NCI-H1105 treated with DMSO at 0.1 percent for 48 hours (cell line): ENCODE data around the gene DUSP7.

Experiments
- DNase-seq: peaks from one replicate; lab custom pipeline; 2025; lab: John Stamatoyannopoulos, UW

Gene DUSP7

GRCh38 chr3:52086976-52087663 is 30.7 kb upstream of the DUSP7 start:
- DNase-seq = no peak

- no peak for DNase-seq
Observed at GRCh38 chr3:52086461-52086860, 30.1 kb upstream of the DUSP7 start.

- DNase-seq = no peak
Observed at GRCh38 chr3:52085681-52086282, 29.4 kb upstream of the DUSP7 start.

- DNase-seq = no peak
Observed at GRCh38 chr3:52084954-52085680, 28.7 kb upstream of the DUSP7 start.

GRCh38 chr3:52084216-52084945 is 28.0 kb upstream of the DUSP7 start:
- DNase-seq = no peak

GRCh38 chr3:52083556-52084087 is 27.3 kb upstream of the DUSP7 start:
- DNase-seq = no peak

- no peak for DNase-seq
Observed at GRCh38 chr3:52082951-52083350, 26.6 kb upstream of the DUSP7 start.

- no peak for DNase-seq
Observed at GRCh38 chr3:52080830-52081719, 24.7 kb upstream of the DUSP7 start.

GRCh38 chr3:52079958-52080357 is 23.6 kb upstream of the DUSP7 start:
- no peak for DNase-seq

GRCh38 chr3:52078781-52079560 is 22.6 kb upstream of the DUSP7 start:
- DNase-seq = no peak

GRCh38 chr3:52077925-52078324 is 21.6 kb upstream of the DUSP7 start:
- DNase-seq = no peak

- DNase-seq = no peak
Observed at GRCh38 chr3:52076896-52077780, 20.8 kb upstream of the DUSP7 start.

GRCh38 chr3:52073490-52073889 is 17.1 kb upstream of the DUSP7 start:
- DNase-seq = no peak

- DNase-seq = no peak
Observed at GRCh38 chr3:52072471-52072870, 16.1 kb upstream of the DUSP7 start.

- no peak for DNase-seq
Observed at GRCh38 chr3:52072020-52072419, 15.6 kb upstream of the DUSP7 start.

GRCh38 chr3:52070724-52071621 is 14.6 kb upstream of the DUSP7 start:
- no peak for DNase-seq

- no peak for DNase-seq
Observed at GRCh38 chr3:52069855-52070254, 13.5 kb upstream of the DUSP7 start.

GRCh38 chr3:52069135-52069534 is 12.8 kb upstream of the DUSP7 start:
- DNase-seq = no peak
